HG03025 (cell line): Measurements from ENCODE around the gene RFX7.

Experiments used
- ATAC-seq: cut with Tn5 transposase; IDR thresholded peaks from one replicate; pipeline ENCODE4 v1.9.1; 2021; ENCODE audit warnings: mild to moderate bottlenecking, moderate library complexity; ENCODE audit not compliant: unreplicated experiment, low FRiP score

Gene RFX7

DNA sequence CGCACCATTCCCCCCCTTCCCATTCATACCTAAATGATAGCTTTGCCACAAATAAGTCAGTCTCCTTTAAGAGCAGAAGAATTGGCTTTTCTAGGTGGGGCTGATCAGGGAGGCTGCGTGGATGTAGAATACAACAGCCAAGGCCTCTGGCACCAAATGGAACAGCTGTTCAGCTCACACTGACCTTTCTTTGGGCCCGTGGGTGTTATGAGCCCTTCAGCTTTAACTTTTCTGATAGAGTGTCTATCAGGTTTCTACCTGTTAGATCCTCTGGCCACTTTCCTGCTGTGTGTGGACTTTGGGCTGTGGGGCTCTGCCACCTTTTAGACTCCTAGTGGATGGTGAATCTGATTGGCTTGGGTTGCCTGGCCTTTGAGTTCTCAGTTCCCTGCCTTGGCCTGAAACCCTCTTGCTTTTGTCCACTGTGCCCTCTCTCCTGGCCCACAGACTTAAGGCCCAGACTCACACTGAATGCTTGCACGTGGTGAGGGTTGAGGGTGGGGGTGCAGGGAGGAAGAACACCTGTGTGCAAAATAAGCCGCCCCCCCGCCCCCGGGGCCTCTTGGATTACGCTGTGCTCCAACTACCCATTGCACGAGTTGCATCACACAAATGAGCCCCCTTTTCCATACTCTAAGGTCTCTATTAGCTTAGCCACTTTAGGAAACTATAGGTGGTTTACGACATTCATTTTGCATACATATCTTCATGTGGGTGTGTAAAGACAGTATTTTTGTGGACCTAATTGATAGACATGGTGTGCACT, 1.3 kb upstream of the RFX7 start:
- ATAC-seq: no peak

DNA sequence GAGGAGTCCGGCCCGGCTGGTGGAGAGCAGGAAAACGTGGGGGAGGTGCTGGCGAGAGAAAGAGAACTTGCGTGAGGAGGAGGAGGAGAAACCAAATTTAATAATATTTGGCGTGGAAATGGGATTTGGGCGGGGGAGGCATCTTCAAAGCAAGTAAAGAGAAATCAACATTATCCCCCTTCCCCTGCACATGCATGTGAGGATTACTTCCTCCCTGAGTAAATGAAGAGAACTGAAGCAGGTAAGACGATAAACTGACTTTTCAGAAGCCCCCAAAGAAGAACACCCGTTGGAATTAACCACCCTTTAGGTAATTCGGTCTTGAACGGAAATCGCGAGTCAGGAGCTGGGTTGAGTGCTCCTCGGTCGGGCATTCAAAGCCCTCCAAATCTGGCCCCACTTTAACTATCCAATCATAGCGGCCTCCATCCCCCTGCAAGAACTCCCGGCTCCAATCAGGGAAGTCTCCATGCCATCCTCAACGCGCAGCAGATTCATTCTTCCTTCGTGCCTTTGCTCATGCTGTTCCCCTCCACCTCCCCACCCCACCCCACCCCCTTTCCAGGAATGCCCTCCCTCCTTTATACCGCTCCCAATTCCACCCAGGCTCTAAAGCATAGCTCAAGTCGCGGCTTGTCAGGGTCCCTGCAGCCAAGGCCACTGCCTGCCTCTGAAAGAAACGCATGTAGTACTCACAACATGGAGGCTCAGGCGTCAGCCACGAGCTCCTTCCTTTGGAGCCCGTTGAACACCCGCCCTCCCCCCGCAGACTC, 545 bp upstream of the RFX7 start:
- ATAC-seq: no peak

DNA sequence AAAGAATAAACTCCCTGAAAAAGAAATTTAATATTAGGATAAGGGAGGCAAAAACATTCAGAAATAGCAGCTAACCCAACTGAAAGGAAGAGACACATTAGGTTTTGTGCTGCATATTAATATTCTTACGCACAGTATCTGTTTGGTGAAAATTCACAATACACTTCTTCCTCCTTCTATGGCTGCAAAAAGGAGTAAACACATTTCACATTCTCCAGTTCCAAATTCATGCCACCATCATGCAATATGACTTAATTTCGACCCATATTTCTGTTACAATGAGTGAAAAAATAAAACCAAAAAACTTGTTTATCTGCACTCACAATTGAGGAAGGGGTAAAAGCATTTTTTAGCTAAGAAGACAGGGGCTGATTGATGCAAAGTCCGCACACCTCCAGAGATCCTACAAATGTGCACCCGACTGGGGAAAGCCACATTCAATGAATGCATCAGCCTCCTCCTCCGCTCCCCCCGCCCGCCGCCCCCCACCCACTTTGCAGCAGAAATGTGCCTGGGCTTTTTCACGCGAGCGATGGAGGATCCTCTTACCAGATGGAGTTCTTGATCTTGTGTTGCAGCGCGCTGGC, 1.0 kb downstream of the RFX7 start:
- no peak for ATAC-seq

DNA sequence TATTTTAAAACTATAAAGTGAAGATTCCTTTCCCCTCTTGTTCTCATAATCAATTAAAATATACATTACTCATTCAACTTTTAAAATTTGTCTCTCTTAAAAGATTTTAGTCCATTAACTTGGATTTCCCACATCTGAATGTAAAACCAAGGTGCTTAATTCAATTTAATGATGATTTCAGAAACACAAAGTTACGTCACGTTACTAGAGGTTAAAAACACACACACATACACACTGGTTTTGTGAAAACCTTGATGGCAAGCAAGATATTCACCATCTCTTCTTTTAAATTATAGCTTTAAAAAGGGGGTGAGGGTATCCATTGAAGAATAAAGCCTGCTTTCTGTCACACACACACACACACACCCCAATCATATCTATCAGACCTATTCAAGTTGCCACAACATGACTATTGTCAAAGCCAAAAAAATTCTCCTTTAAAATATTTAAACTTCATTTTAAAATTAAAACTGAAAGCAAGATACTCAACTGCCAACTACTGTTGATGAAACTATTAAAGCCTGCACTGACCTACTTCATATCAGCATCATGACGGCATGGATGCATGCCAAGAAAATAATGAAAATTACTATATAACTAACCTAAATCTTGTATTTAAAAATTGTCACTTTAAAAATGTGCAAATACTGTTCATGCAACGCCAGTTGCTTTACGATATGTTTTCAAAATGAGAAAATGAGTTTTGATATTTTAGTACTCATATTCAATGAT, 2.1 kb downstream of the RFX7 start:
- ATAC-seq: no peak

DNA sequence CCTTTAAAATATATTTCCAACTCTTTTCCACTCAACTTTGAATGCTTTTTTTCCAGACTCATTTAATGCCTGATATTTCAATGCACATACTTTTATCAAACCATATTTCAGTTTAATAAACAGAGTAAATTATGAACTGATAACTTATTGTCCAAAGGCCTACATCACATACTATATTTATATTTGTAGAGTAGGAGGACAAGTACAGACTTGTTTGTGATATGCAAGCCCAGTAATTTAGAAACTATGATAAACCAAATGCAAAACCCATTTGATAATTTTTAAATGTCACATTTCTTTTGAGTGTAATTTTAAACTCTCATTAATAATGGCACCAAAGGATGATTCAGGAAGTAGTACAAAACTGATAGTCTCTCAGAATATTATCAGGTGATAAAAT, 3.3 kb downstream of the RFX7 start:
- ATAC-seq: no peak

DNA sequence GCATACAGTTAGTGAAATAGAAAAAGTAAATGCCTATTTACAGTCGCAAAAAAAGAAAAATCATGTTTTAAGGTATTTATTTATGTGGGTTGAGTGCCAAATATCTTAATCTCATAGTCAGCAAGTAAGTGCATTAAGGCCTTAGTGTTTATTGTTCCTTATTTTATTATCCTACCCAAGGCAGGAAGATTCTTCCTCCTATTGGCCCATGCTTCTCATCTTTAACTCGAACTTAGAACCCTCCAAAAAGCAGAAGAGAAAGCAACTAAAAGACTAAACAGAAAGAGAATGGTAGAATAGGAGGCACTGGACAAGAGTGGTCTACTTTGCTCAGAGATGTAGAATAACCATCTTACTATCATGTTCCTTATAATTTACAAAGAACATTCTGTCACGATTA, 7.5 kb downstream of the RFX7 start:
- no peak for ATAC-seq

DNA sequence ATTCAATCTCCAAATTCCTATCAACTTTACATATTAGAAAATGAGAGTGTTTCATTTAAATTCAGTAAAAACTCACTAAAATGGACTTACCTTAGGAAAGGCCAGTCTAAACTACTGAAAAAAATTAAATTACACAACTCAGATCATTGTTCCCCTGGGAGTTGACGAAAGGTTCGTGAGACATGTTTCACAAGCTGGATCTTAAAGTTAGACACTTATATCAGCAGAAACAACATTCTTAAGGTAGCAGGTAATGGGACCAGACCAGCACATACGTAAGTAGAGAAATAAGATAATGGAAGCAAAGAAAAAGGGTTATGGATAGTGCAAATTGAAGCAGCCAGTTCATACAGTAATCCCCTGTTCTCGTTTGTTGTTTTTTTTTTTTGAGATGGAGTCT, 8.9 kb downstream of the RFX7 start:
- no peak for ATAC-seq

DNA sequence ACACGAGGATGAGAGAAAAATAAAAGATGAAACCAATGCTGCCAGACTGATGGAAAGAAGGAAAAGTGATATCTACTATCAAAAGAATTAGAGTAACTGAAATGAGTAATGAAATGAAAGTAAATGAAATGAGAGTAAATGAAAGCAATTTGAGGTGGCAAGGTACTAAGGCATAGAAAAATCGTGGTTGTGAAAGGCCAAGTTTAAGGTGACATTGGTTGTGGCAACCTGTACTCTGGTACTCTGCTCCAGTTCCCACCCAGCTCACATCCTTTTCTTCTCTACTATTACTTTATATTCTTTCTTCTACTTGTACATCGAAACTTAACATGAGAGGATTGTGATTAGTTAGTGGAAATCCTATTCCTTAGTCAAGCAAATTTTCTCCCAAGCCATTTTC, 10.1 kb downstream of the RFX7 start:
- ATAC-seq: no peak

DNA sequence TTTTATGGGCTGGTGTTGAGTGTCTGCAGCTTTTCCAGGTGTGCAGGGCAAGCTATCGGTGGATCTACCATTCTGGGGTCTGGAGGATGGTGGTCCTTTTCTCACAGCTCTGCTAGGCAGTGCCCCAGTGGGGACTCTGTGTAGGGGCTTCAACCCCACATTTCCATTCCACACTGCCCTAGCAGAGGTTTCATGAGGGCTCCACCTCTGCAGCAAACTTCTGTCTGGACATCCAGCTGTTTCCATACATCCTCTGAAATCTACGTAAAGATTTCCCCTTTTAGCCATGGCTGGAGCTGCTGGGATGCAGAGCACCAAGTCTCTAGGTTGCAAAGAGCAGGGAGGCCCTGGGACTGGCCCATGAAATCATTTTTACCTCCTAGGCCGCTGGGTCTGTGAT, 11.6 kb downstream of the RFX7 start:
- ATAC-seq: no peak

DNA sequence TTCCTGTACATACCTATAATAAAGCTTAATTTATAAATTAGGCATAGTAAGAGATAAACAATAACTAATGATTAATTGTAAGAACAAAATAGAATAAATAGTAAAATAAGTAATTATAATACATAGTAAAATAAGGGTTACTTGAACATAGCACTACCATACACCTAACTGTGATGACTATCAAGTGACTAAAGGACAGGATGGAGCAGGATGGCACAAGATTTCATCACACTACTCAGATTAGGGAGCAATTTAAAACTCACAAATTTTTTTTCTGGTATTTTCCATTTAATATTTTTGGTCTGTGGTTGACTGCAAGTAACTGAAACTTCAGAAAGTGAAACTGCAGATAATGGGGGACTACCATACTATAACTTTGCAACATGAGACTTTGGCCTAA, 14.8 kb downstream of the RFX7 start:
- ATAC-seq: no peak

DNA sequence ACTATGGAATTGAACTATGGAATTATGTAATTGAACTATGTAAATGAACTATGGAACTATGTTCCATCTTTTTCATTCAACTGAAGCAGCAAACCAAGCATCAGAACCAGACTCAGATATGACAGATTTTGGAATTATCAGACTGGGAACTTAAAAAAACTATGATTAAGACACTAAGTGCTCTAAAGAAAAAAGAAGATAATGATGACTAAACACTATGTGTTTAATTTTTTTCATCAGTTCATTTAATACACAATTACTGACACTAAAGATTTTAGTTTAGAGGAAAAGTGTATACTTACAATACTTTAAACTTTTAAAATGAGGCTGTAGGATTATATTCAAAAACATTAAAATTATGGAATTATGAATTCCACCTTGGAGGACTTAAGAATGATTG, 15.3 kb downstream of the RFX7 start:
- ATAC-seq: no peak

DNA sequence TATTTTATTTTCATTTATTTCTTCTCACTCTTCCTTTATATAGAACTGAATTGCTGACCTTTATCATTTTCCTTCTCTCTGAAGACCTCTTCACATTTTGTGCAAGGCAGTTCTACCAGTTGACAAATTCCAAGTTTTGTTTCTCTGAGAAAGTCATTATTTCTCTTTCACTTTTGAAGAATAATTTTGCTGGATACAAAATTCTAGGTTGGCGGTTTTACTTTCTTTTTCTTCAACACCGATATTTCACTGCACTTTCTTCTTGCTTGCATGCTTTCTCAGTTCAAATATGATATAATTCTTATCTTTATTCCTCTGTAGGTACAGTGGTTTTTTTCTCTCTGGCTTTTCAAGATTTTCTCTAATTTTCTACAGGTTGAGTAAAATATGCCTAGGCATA, 15.9 kb downstream of the RFX7 start:
- no peak for ATAC-seq

DNA sequence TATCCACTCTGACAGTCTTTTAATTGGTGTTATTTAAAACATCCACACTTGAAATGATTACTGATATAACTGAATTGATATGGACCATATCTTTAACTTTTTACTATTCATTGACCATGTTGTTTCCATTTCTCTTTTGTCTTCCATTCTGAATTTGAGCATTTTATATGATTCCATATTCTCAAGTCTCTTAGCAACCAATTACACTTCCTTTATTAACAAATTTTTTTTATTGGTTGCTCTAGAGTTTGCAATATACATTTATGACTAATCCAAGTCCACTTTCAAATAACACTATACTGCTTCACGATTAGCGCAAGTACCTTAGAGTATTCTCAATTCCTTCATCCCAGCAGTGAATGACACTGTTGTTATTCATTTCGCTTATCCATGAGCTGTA, 16.4 kb downstream of the RFX7 start:
- ATAC-seq: no peak

DNA sequence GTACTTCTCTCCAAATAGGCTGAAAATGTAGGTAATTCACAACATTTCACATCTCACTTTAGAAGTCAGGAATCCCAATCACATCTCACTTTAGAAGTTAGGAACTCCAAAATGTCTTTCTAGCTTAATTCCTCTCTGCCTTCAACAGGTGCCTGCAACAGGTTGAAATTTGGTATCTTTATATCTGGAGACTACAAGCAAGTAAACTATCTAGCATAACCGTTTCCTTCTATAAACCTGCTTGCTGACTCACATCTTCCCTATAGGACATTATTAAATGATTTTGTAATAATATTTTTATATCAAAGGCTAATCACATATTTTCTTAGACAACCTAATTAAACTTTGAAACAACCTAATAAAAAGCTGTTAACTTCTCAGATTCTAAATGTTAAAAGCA, 18.2 kb downstream of the RFX7 start:
- ATAC-seq: no peak

DNA sequence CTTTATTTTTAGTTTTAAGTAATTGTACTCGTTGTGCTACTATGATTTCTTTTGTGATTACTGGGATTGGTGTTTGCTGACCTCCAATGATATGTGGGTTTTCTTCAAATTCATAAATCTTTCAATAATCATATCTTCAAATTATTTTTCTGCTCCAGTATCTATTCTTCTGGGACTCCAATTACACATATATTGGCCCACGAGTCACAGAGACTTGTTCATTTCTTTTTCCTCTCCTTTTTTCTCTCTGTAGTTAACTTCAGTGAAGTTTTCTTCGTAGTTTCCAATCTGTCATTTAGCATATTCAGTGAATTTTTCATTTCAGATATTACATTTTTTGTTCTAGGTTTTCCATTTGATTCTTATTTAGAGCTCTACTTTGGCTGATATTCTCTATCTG, 21.4 kb downstream of the RFX7 start:
- ATAC-seq: no peak

DNA sequence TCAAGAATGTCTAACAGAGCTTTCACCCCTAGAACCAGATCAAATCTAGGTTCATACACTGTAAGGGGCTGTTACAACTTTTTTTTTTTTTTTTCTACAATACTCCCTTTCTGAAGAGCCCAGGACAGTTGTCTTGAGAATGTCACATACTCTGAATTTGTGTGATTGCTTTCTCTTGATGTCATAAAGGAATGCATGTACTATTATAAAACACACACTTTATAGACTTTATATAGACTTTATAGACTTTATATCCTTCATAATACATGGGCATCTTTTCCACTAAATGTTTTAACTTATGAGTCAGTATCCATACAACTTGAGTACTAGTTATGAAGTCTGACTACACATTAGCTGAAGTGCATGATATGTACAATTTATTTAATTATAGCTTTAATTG, 26.3 kb downstream of the RFX7 start:
- no peak for ATAC-seq

DNA sequence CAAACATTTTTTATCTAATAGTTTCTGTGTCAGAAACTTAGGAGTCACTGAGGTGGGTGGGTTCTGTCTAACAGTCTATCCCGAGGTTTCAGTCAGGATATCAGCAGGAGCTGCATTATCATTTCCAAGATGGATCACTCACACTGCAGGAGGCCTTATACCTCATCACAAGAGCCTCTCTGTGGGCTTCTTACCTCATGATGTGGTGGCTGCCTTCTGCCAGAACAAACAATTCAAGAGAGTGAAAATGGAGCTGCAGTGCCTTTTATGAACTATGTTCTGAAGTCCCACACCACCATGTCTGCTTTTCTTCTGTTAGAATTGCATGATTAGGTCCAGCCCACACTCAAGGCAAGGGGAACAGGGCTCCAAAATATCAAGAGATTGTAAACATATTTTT, 27.9 kb downstream of the RFX7 start:
- no peak for ATAC-seq

DNA sequence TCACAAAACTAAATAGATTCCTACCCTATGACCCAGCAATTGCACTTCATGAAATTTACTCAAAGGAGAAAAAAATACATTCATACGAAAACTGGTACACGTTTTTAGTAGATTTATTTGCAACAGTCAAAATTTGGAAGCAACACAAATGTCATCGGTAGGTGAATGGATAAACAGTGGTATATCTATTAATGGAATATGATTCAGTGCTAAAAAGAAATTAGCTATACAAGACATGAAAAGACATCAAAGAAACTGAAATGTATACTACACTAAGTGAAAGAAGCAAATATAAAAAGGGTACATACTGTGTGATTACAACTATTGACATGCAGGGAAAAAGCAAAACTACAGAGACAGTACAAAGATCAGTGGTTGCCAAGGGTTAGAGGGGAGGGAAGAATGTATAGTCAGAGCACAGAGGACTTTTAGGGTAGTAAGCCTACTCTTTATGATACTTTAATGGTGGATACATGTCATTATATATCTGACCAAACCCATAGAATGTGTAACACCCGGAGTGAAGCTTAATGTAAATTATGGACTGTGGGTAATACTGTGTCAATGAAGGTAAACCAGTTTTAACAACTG, 31.6 kb downstream of the RFX7 start:
- ATAC-seq: no peak

DNA sequence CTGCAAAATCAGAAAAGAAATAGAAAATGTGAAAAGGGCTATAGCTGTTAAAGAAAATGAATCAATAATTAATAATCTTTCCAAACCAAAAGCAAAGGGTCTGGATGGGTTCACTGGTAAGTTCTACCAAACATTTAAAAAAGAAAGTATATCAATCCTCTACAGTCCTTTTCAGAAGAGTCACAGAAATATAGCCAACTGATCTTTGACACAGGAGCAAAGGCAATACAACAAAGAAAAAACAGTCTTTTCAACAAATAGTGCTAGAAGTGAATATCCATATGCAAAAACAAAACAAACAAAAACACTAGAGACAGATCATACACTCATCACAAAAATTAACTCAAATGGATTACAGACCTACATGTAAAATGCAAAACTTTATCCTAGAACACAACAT, 32.6 kb downstream of the RFX7 start:
- no peak for ATAC-seq

DNA sequence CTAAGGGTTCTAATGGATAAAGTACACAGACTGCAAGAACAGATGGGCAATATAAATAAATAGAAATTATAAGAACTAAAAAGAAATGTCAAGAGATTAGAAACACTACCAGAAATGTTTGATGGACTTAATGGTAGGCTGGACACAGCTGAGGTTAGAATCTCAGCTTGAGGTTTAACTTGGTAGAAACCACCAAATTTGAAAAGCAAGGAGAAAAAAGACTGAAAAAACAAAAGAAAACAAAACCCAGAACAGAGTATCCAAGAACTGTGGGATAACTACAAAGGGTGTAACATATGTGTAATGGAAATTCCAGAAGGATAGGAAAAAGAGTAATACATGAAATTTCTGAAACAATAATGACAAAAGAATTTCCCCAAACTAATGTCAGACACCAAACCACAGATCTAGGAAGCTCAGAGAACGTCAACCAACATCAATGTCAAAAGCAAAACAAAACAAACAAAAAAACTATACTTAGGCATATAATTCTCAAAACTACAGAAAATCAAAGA, 35.0 kb downstream of the RFX7 start:
- ATAC-seq: no peak

DNA sequence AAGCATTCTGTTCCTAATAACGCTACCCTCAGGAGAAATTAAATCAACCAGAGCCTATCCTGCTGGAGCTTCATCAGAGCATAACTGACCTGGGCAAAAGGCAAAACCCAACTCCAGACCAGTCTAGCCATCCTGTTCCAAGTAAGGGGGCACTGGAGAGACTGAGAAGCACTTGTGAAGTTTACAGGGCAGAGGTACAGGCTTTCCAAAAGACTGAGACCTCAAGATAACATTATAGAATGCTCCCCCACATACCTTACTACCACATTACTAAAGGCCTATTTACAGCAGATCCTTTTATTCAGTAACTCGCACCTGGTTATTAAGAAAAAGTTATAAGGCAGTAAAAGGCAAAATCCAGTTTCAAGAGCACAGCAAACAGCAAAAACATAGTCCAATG, 35.5 kb downstream of the RFX7 start:
- no peak for ATAC-seq
